Neuronal stem cell (in vitro differentiated cells): Measurements from ENCODE around the gene ARL9. TPM values are rescaled to one million over a fixed set of nuclear protein-coding genes. Genes with fewer than 3 reads are reported as not detected.

Source experiments
- DNase-seq: peaks from one replicate; pipeline ENCODE4 v3.0.0-alpha.2; 2013; ENCODE audit warnings: low spot score
- H2AFZ ChIP-seq: one replicate; pipeline ENCODE4 v1.6.1; 2013; ENCODE audit warnings: mild to moderate bottlenecking, low read length, inconsistent platforms
- H2AK5ac ChIP-seq: 2 replicates; pipeline ENCODE4 v1.6.1; 2013; ENCODE audit warnings: low read depth, mild to moderate bottlenecking, inconsistent platforms, low read length, moderate library complexity, mixed read lengths
- H2BK120ac ChIP-seq: 2 replicates; pipeline ENCODE4 v1.6.1; 2013; ENCODE audit warnings: low read depth, mild to moderate bottlenecking, inconsistent platforms, low read length, moderate library complexity, mixed read lengths
- H2BK12ac ChIP-seq: one replicate; pipeline ENCODE4 v1.6.1; 2013; ENCODE audit warnings: low read length, inconsistent platforms
- H2BK15ac ChIP-seq: 2 replicates; pipeline ENCODE4 v1.6.1; 2013; ENCODE audit warnings: mild to moderate bottlenecking, low read length, inconsistent platforms, mixed read lengths
- H2BK5ac ChIP-seq: one replicate; pipeline ENCODE4 v1.6.1; 2013; ENCODE audit warnings: inconsistent platforms, mild to moderate bottlenecking, low read length, moderate library complexity
- H3K14ac ChIP-seq: one replicate; pipeline ENCODE4 v1.6.1; 2013; ENCODE audit warnings: low read length, inconsistent platforms
- H3K18ac ChIP-seq: 2 replicates; pipeline ENCODE4 v1.6.1; 2013; ENCODE audit warnings: low read length, inconsistent platforms
- H3K23ac ChIP-seq: 2 replicates; pipeline ENCODE4 v1.6.1; 2013; ENCODE audit warnings: low read depth, mild to moderate bottlenecking, mixed read lengths, low read length, inconsistent platforms; ENCODE audit not compliant: poor library complexity
- H3K27ac ChIP-seq: replicated peaks from 3 replicates; pipeline ENCODE4 v1.5.1; 2013; ENCODE audit warnings: low read length, inconsistent platforms
- H3K27me3 ChIP-seq, 3 experiments: 2 replicates each; pipeline ENCODE4 v1.6.1; 2013; ENCODE audit warnings: low read length in 3 of 3, mild to moderate bottlenecking in 2 of 3, inconsistent platforms in 1 of 3, low read depth in 1 of 3, mixed read lengths in 1 of 3, moderate library complexity in 1 of 3; ENCODE audit not compliant: control insufficient read depth in 3 of 3, insufficient read depth in 3 of 3
- H3K36me3 ChIP-seq, 2 donors: replicated peaks in 1 of 2; 2 replicates each; pipeline ENCODE4 v1.6.1; 2013; ENCODE audit warnings: low read length in 2 of 2; ENCODE audit not compliant: control insufficient read depth in 2 of 2, insufficient read depth in 2 of 2
- H3K4ac ChIP-seq: 2 replicates; pipeline ENCODE4 v1.6.1; 2013; ENCODE audit warnings: inconsistent platforms, mild to moderate bottlenecking, low read length, moderate library complexity
- H3K4me1 ChIP-seq, 2 donors: 1 replicate in 1 of 2; 2 replicates in 1 of 2; pipeline ENCODE4 v1.6.1; 2013; ENCODE audit warnings: low read length in 2 of 2, low read depth in 1 of 2; ENCODE audit not compliant: control insufficient read depth in 2 of 2, insufficient read depth in 1 of 2
- H3K4me2 ChIP-seq: one replicate; pipeline ENCODE4 v1.6.1; 2013; ENCODE audit warnings: mild to moderate bottlenecking, low read length, inconsistent platforms; ENCODE audit not compliant: insufficient read depth, poor library complexity, severe bottlenecking
- H3K4me3 ChIP-seq, 2 donors: 2 replicates each; pipeline ENCODE4 v1.5.1; 2013; ENCODE audit warnings: low read length in 2 of 2, mild to moderate bottlenecking in 2 of 2, inconsistent platforms in 1 of 2, moderate library complexity in 1 of 2
- H3K79me1 ChIP-seq: one replicate; pipeline ENCODE4 v1.6.1; 2013; ENCODE audit warnings: low read depth, mild to moderate bottlenecking, inconsistent platforms, low read length, moderate library complexity
- H3K9ac ChIP-seq: one replicate; pipeline ENCODE4 v1.6.1; 2013; ENCODE audit warnings: mild to moderate bottlenecking, low read depth, low read length, inconsistent platforms; ENCODE audit not compliant: poor library complexity
- H3K9me3 ChIP-seq, 2 donors: replicated peaks in 1 of 2; 2 replicates each; pipeline versions ENCODE3 to v1.6.1; 2013; ENCODE audit warnings: low read length in 2 of 2, mild to moderate bottlenecking in 2 of 2, inconsistent platforms in 1 of 2, low read depth in 1 of 2, mixed read lengths in 1 of 2, moderate library complexity in 1 of 2; ENCODE audit not compliant: control insufficient read depth in 2 of 2, insufficient read depth in 1 of 2
- H4K8ac ChIP-seq: one replicate; pipeline ENCODE4 v1.6.1; 2013; ENCODE audit warnings: low read depth, mild to moderate bottlenecking, inconsistent platforms, low read length, moderate library complexity
- H4K91ac ChIP-seq: one replicate; pipeline ENCODE4 v1.6.1; 2013; ENCODE audit warnings: low read length, low read depth, mild to moderate bottlenecking, inconsistent platforms; ENCODE audit not compliant: poor library complexity
- WGBS, 2 donors: extraction: QIAGEN DNeasy Blood & Tissue Kit; methylation state at CpG; one replicate each; pipeline ENCODE4 v1.1.7; 2013; ENCODE audit warnings: missing lambda C conversion rate in 2 of 2, mixed read lengths in 1 of 2; ENCODE audit not compliant: insufficient read length in 2 of 2, insufficient replicate concordance in 1 of 2; ENCODE audit errors: extremely low coverage in 2 of 2; 5-methylcytosine and 5-hydroxymethylcytosine counted together
- polyA plus RNA-seq, 2 experiments: library from polyadenylated mRNA; stranded (reverse); fragments of 200-250 nt; gene quantifications; one replicate each; pipeline ENCODE4 v1.2.3, GENCODE V29; 2013

ARL9 gene
- 3.3 TPM for polyA plus RNA-seq (2013, experiment 1 of 2)
- 3.5 TPM for polyA plus RNA-seq (2013, experiment 2 of 2)

GRCh38 chr4:56505269-56506130 lies at the start of gene ARL9:
TSS of gene ARL9 (plus strand) at chr4:56505791. CDS start at chr4:56505863, 72 bp downstream.
- no CpG with 5 or more reads among the region's 56 CpGs for WGBS, 2 donors
- Histone ChIP-seq H3K27me3 (no peaks in the 10 kb centered on the region), H2AFZ (no peak within 1 kb of the TSS), H3K4me1 (peaks cover 0 to 4% of the 10 kb centered on the region in 2 donors), H2BK12ac (no peak within 1 kb of the TSS), H3K4ac (no peak within 1 kb of the TSS), H2AK5ac (peak within 1 kb of the TSS; percentile 83), H2BK120ac (peak within 1 kb of the TSS; percentile 72), H3K18ac (peak within 1 kb of the TSS; percentile 94), H3K9me3 (peaks cover 0 to 8% of the 10 kb centered on the region in 2 donors), H2BK15ac (peak within 1 kb of the TSS; percentile 75), H2BK5ac (no peak within 1 kb of the TSS), H4K8ac (no peak within 1 kb of the TSS), H3K36me3 (peaks cover 4 to 45% of the 10 kb centered on the region in 2 donors), H3K23ac (peak within 1 kb of the TSS; percentile 93), H3K14ac (peak within 1 kb of the TSS; percentile 56), H3K27ac (no peak within 1 kb of the TSS), H3K9ac (peak within 1 kb of the TSS; percentile 91), H3K79me1 (no peaks in the 10 kb centered on the region), H4K91ac (no peak within 1 kb of the TSS), H3K4me2 (peak within 1 kb of the TSS; percentile 100), H3K4me3 (peak within 1 kb of the TSS in 1 of 2 donors; percentile 78)
- DNase-seq: peak; percentile 37

GRCh38 chr4:56460085-56460484 lies 45.5 kb upstream of the ARL9 start:
- no peaks in the 10 kb centered on the region for H3K79me1 ChIP-seq
- DNase-seq: no peak
- H3K9me3 ChIP-seq: no peaks in the 10 kb centered on the region
- H3K36me3 ChIP-seq: peaks cover 32 to 89% of the 10 kb centered on the region in 2 donors
- H4K8ac ChIP-seq: no peak overlapping the region
- no peak overlapping the region for H2BK12ac ChIP-seq
- no peak overlapping the region for H2BK5ac ChIP-seq
- no peak overlapping the region for H2BK15ac ChIP-seq
- H3K27me3 ChIP-seq: no peaks in the 10 kb centered on the region
- H2AFZ ChIP-seq: no peak overlapping the region
- no peak overlapping the region for H3K4ac ChIP-seq
- no peak overlapping the region for H3K9ac ChIP-seq
- H3K27ac ChIP-seq: no peak overlapping the region
- no CpG with 5 or more reads among the region's 3 CpGs for WGBS, 2 donors
- H3K14ac ChIP-seq: no peak overlapping the region
- H3K4me2 ChIP-seq: no peak overlapping the region
- no peaks in the 10 kb centered on the region for H3K4me1 ChIP-seq
- no peak overlapping the region for H3K18ac ChIP-seq
- no peak overlapping the region for H3K23ac ChIP-seq
- no peak overlapping the region for H2AK5ac ChIP-seq
- no peak overlapping the region for H2BK120ac ChIP-seq
- H3K4me3 ChIP-seq: no peak overlapping the region
- H4K91ac ChIP-seq: no peak overlapping the region

- Histone ChIP-seq H3K4me3 (no peak overlapping the region), H3K4me1 (peaks cover 0 to 4% of the 10 kb centered on the region in 2 donors), H2BK15ac (no peak overlapping the region), H3K14ac (no peak overlapping the region), H3K27ac (no peak overlapping the region), H3K27me3 (no peaks in the 10 kb centered on the region), H2BK12ac (no peak overlapping the region), H3K9me3 (no peaks in the 10 kb centered on the region), H2AK5ac (no peak overlapping the region), H3K36me3 (peaks cover 21 to 76% of the 10 kb centered on the region in 2 donors), H3K4ac (no peak overlapping the region), H2BK120ac (no peak overlapping the region), H3K4me2 (no peak overlapping the region), H2BK5ac (no peak overlapping the region), H4K8ac (no peak overlapping the region), H2AFZ (no peak overlapping the region), H3K23ac (no peak overlapping the region), H3K18ac (no peak overlapping the region), H3K79me1 (peaks cover 2% of the 10 kb centered on the region), H3K9ac (no peak overlapping the region), H4K91ac (no peak overlapping the region)
- DNase-seq: no peak
Measured at GRCh38 chr4:56462157-56462556, 43.4 kb upstream of the ARL9 start.

- no peak overlapping the region for H2BK12ac ChIP-seq
- H2BK15ac ChIP-seq: no peak overlapping the region
- no peak for DNase-seq
- WGBS, 2 donors: no CpG with 5 or more reads among the region's 5 CpGs
- H3K18ac ChIP-seq: no peak overlapping the region
- H2AFZ ChIP-seq: no peak overlapping the region
- H3K27me3 ChIP-seq: no peaks in the 10 kb centered on the region
- no peak overlapping the region for H3K14ac ChIP-seq
- no peak overlapping the region for H4K8ac ChIP-seq
- H3K9me3 ChIP-seq: no peaks in the 10 kb centered on the region
- no peak overlapping the region for H3K9ac ChIP-seq
- no peak overlapping the region for H3K4me3 ChIP-seq
- no peak overlapping the region for H3K23ac ChIP-seq
- peaks cover 2% of the 10 kb centered on the region for H3K79me1 ChIP-seq
- no peak overlapping the region for H3K4ac ChIP-seq
- no peak overlapping the region for H4K91ac ChIP-seq
- H2BK120ac ChIP-seq: no peak overlapping the region
- no peak overlapping the region for H3K4me2 ChIP-seq
- no peak overlapping the region for H2BK5ac ChIP-seq
- no peak overlapping the region for H2AK5ac ChIP-seq
- peaks cover 17 to 60% of the 10 kb centered on the region in 2 donors for H3K36me3 ChIP-seq
- H3K27ac ChIP-seq: no peak overlapping the region
- H3K4me1 ChIP-seq: peaks cover 0 to 5% of the 10 kb centered on the region in 2 donors
Measured at GRCh38 chr4:56463711-56464110, 41.9 kb upstream of the ARL9 start.
